HepG2 (cell line): ENCODE measurements around the gene C1QBP. TPM values are rescaled to one million over a fixed set of nuclear protein-coding genes. Genes with fewer than 3 reads are reported as not detected.

ENCODE experiments used
- ARID5B ChIP-seq: IDR thresholded peaks from 2 replicates; pipeline ENCODE4 v1.4.0; 2020; ENCODE audit warnings: mild to moderate bottlenecking, missing genetic modification reagents
- CCAR2 ChIP-seq: fragments of 200-400 bp; formaldehyde crosslinking; optimal IDR thresholded peaks from 2 replicates; pipeline ENCODE3; 2018; ENCODE audit warnings: low read depth, mild to moderate bottlenecking, low read length, moderate library complexity
- CSRNP2 ChIP-seq: sonication (generic); formaldehyde crosslinking; conservative IDR thresholded peaks from 2 replicates; pipeline ENCODE4 v1.8.0; 2022; ENCODE audit warnings: low read depth, missing genetic modification reagents
- GABPA ChIP-seq, 2 experiments: IDR thresholded peaks; 2 replicates each; pipeline ENCODE4 v1.6.1; 2011 to 2016; ENCODE audit warnings: low read depth in 2 of 2, low read length in 1 of 2, missing biosample characterization in 1 of 2, missing genetic modification characterization in 1 of 2
- HNF1B ChIP-seq: sonication (generic); formaldehyde crosslinking; IDR thresholded peaks from 2 replicates; pipeline ENCODE4 v1.5.1; 2020; ENCODE audit warnings: mild to moderate bottlenecking, moderate library complexity, missing genetic modification reagents
- MLLT10 ChIP-seq: sonication (generic); formaldehyde crosslinking; IDR thresholded peaks from 2 replicates; pipeline ENCODE4 v1.4.0; 2020; ENCODE audit warnings: missing genetic modification reagents
- RCOR2 ChIP-seq: IDR thresholded peaks from 2 replicates; pipeline ENCODE4 v1.6.1; 2016; ENCODE audit warnings: missing biosample characterization, missing genetic modification reagents
- SPEN ChIP-seq: sonication (generic); formaldehyde crosslinking; IDR thresholded peaks from 2 replicates; pipeline ENCODE4 v1.5.1; 2020; ENCODE audit warnings: low read depth, mild to moderate bottlenecking, missing genetic modification reagents
- STAT6 ChIP-seq: sonication (generic); formaldehyde crosslinking; IDR thresholded peaks from 2 replicates; pipeline ENCODE4 v1.4.0; 2020; ENCODE audit warnings: missing genetic modification reagents, mild to moderate bottlenecking, borderline replicate concordance
- ZBTB25 ChIP-seq: IDR thresholded peaks from 2 replicates; pipeline ENCODE4 v1.6.1; 2018; ENCODE audit warnings: missing genetic modification reagents
- ZBTB8A ChIP-seq: sonication (generic); formaldehyde crosslinking; IDR thresholded peaks from 2 replicates; pipeline ENCODE4 v1.4.0; 2020; ENCODE audit warnings: mild to moderate bottlenecking, low read depth, missing genetic modification reagents, borderline replicate concordance
- ZNF282 ChIP-seq: fragments of 450-650 bp; IDR thresholded peaks from 2 replicates; pipeline ENCODE4 v1.6.1; 2018; ENCODE audit not compliant: partially characterized antibody
- ZNF678 ChIP-seq: sonication (generic); formaldehyde crosslinking; IDR thresholded peaks from 2 replicates; pipeline ENCODE4 v1.4.0; 2020; ENCODE audit warnings: mild to moderate bottlenecking, missing genetic modification reagents
- ZNF691 ChIP-seq: sonication (generic); formaldehyde crosslinking; IDR thresholded peaks from 2 replicates; pipeline ENCODE4 v1.4.0; 2020; ENCODE audit warnings: missing genetic modification reagents, low read depth, mild to moderate bottlenecking, borderline replicate concordance
- ZNF781 ChIP-seq: sonication (generic); formaldehyde crosslinking; IDR thresholded peaks from 2 replicates; pipeline ENCODE4 v1.5.1; 2020; ENCODE audit warnings: borderline replicate concordance, mild to moderate bottlenecking, missing genetic modification reagents; ENCODE audit errors: not compliant biosample characterization
- polyA plus RNA-seq, 8 experiments: library from polyadenylated mRNA; depleted of rRNA in 3 of 8; stranded (reverse) in 7 of 8; unstranded in 1 of 8; fragments of >200 nt; fragmentation: Illumina TruSeq in 4 of 8; extraction: Trizol in 4 of 8; gene quantifications; 2 replicates each; pipeline versions ENCODE4 v1.2.1 to v1.2.3, GENCODE V29; 2011 to 2016; ENCODE audit warnings: low read depth in 4 of 8, missing spikeins in 1 of 8, mixed read lengths in 1 of 8; ENCODE audit not compliant: insufficient read depth in 1 of 8
- total RNA-seq, 5 experiments: library from RNA; depleted of rRNA; stranded (reverse); fragments of >200 nt; fragmentation: Illumina TruSeq; extraction: Trizol; gene quantifications; 2 replicates each; pipeline ENCODE4 v1.2.3, GENCODE V29; 2016; ENCODE audit warnings: low read depth in 1 of 5

The C1QBP gene
- total and polyA plus RNA-seq, 2 of the 13 experiments (the other 11 are each of a cell fraction or from before 2014, with no cell fraction given), result 219 to 680 TPM

GRCh38 chr17:5438716-5439445, at the start of gene C1QBP (continued):
- peak; percentile 42; the same call in 1 of the 2 replicates for TF ChIP-seq STAT6 (CRISPR knock-in tag)
- no peak for TF ChIP-seq CCAR2
- TF ChIP-seq SPEN, result peak; percentile 98
- TF ChIP-seq ZNF282, result no peak
- TF ChIP-seq RCOR2 (CRISPR knock-in tag), result no peak
- peak; percentile 66; the same call in 1 of the 2 replicates for TF ChIP-seq ARID5B (CRISPR knock-in tag)
- TF ChIP-seq CSRNP2 (CRISPR knock-in tag), result 0 out of 2 replicates have a peak, but pooled peaks have one; percentile 64
- TF ChIP-seq ZBTB8A (CRISPR knock-in tag), result no peak; the same call in 1 of the 2 replicates
- peak; percentile 91; the same call in 1 of the 2 replicates for TF ChIP-seq ZNF678 (CRISPR knock-in tag)
- TF ChIP-seq MLLT10, result no peak
- TF ChIP-seq ZNF691, result peak; percentile 92
- TF ChIP-seq ZNF781, result no peak
- TF ChIP-seq HNF1B, result peak; percentile 23; the same call in 1 of the 2 replicates
- TF ChIP-seq GABPA (IDR thresholded peaks at IDR 0.05; ENCODE audit: low read depth, low read length), result peak; percentile 84
- TF ChIP-seq GABPA (CRISPR knock-in tag; IDR thresholded peaks at IDR 0.05; ENCODE audit: low read depth), result peak; percentile 88
- TF ChIP-seq ZBTB25 (CRISPR knock-in tag), result peak; percentile 50; the same call in 1 of the 2 replicates
